CD4-positive, alpha-beta memory T cell (primary cell): ENCODE results near the gene FOXN3. TPM values are rescaled to one million over a fixed set of nuclear protein-coding genes. Genes with fewer than 3 reads are reported as not detected.
A peak's percentile ranks its signal among the peaks of the same experiment; 100 is the strongest.

Experiments
- CTCF ChIA-PET: fragments of 350-600 bp; sonication (Branson Sonifier 250); formaldehyde crosslinking; loops from one replicate; lab custom pipeline; 2021; ENCODE audit warnings: inconsistent platforms; ENCODE audit not compliant: partially characterized antibody; lab: Charles Lee
- POLR2A ChIA-PET: fragments of 350-600 bp; sonication (Branson Sonifier 250); formaldehyde crosslinking; loops from one replicate; lab custom pipeline; 2021; ENCODE audit not compliant: partially characterized antibody; lab: Charles Lee
- DNase-seq, 5 donors: peaks; one replicate each; pipeline versions ENCODE4 v3.0.0 to v3.0.0-alpha.2; 2020 to 2022; ENCODE audit warnings: mixed read lengths in 1 of 5
- H3K27ac ChIP-seq: one replicate; pipeline ENCODE4 v1.7.0; 2013; ENCODE audit warnings: low read depth, low read length
- H3K27me3 ChIP-seq: 2 replicates; pipeline ENCODE4 v1.7.0; 2013; ENCODE audit warnings: mild to moderate bottlenecking, low read length, moderate library complexity; ENCODE audit not compliant: insufficient read depth
- H3K36me3 ChIP-seq: 2 replicates; pipeline ENCODE4 v1.7.0; 2013; ENCODE audit warnings: mild to moderate bottlenecking, low read length, moderate library complexity; ENCODE audit not compliant: insufficient read depth
- H3K4me1 ChIP-seq: 2 replicates; pipeline ENCODE4 v1.7.0; 2013; ENCODE audit warnings: mild to moderate bottlenecking, low read length, moderate library complexity; ENCODE audit not compliant: insufficient read depth
- H3K4me3 ChIP-seq, 2 donors: one replicate each; pipeline ENCODE4 v1.7.0; 2013; ENCODE audit warnings: low read length in 2 of 2, mild to moderate bottlenecking in 1 of 2
- H3K9me3 ChIP-seq, 2 donors: one replicate each; pipeline ENCODE4 v1.7.0; 2013; ENCODE audit warnings: low read length in 2 of 2, control low read depth in 1 of 2; ENCODE audit not compliant: control insufficient read depth in 1 of 2
- H3K27ac Mint-ChIP-seq, 7 donors: one replicate each; pipeline ENCODE4 v1.8.0; 2020 to 2021; ENCODE audit warnings: mixed read lengths in 7 of 7, mild to moderate bottlenecking in 6 of 7, inconsistent platforms in 3 of 7, moderate library complexity in 3 of 7
- H3K27me3 Mint-ChIP-seq, 2 donors: one replicate each; pipeline ENCODE4 v1.8.0; 2020 to 2021; ENCODE audit warnings: mixed read lengths in 2 of 2
- H3K36me3 Mint-ChIP-seq, 2 donors: one replicate each; pipeline ENCODE4 v1.8.0; 2020 to 2021; ENCODE audit warnings: mixed read lengths in 2 of 2, inconsistent platforms in 1 of 2, mild to moderate bottlenecking in 1 of 2
- H3K4me1 Mint-ChIP-seq, 4 donors: one replicate each; pipeline ENCODE4 v1.8.0; 2020 to 2021; ENCODE audit warnings: mixed read lengths in 4 of 4, mild to moderate bottlenecking in 1 of 4
- H3K4me3 Mint-ChIP-seq, 8 donors: one replicate each; pipeline ENCODE4 v1.8.0; 2020 to 2021; ENCODE audit warnings: mixed read lengths in 8 of 8, mild to moderate bottlenecking in 7 of 8, moderate library complexity in 6 of 8, inconsistent platforms in 3 of 8
- H3K9me3 Mint-ChIP-seq, 8 donors: one replicate each; pipeline ENCODE4 v1.8.0; 2020 to 2021; ENCODE audit warnings: mixed read lengths in 8 of 8, mild to moderate bottlenecking in 5 of 8, inconsistent platforms in 3 of 8, moderate library complexity in 1 of 8
- intact Hi-C: fragments of 100-400 bp; cut with micrococcal nuclease; formaldehyde crosslinking; loops from one replicate; pipeline ENCODE4 v1.15.1; 2023
- polyA plus RNA-seq, 2 donors: library from polyadenylated mRNA; unstranded; fragments of 300-500 nt; fragmentation: Illumina TruSeq; gene quantifications; one replicate each; pipeline ENCODE4 v1.2.3, GENCODE V29; 2021
- total RNA-seq, 2 experiments: library from RNA; stranded (reverse); gene quantifications; one replicate each; pipeline ENCODE4 v1.2.3, GENCODE V29; 2021

The FOXN3 gene
- total and polyA plus RNA-seq, 4 experiments from 2014 or later, result 92.6 to 111 (median 106) TPM

- H3K4me3 ChIP-seq, result no peak overlapping the region
- Mint-ChIP-seq H3K4me1 (peaks cover 39 to 64% (median 51%) of the 10 kb centered on the region in 4 donors), H3K9me3 (peaks cover 0 to 2% (median 0%) of the 10 kb centered on the region in 8 donors), H3K27ac (no peak overlapping the region), H3K4me3 (peak overlapping the region in 1 of 8 donors; percentile 13), H3K36me3 (peaks cover 12 to 20% of the 10 kb centered on the region in 2 donors), H3K27me3 (no peaks in the 10 kb centered on the region)
- H3K9me3 ChIP-seq, result no peaks in the 10 kb centered on the region
- DNase-seq, result no peak
- ChIA-PET POLR2A (no interaction called here), CTCF (no interaction called here)
- H3K4me1 ChIP-seq, result peaks cover 7% of the 10 kb centered on the region
- no peaks in the 10 kb centered on the region for H3K27me3 ChIP-seq
- no peaks in the 10 kb centered on the region for H3K36me3 ChIP-seq
- intact Hi-C loops, result no loop called here
- H3K27ac ChIP-seq, result no peak overlapping the region
These were observed 169.4 kb downstream of the FOXN3 start for GRCh38 chr14:89247457-89248122.

- Mint-ChIP-seq H3K27me3 (no peaks in the 10 kb centered on the region), H3K4me1 (peaks cover 45 to 71% (median 57%) of the 10 kb centered on the region in 4 donors), H3K36me3 (peaks cover 13 to 16% of the 10 kb centered on the region in 2 donors), H3K9me3 (peaks cover 0 to 2% (median 0%) of the 10 kb centered on the region in 8 donors), H3K27ac (no peak overlapping the region), H3K4me3 (no peak overlapping the region)
- no peak for DNase-seq
- H3K4me3 ChIP-seq, result no peak overlapping the region
- POLR2A ChIA-PET, result no interaction called here
- no peaks in the 10 kb centered on the region for H3K27me3 ChIP-seq
- CTCF ChIA-PET, result no interaction called here
- H3K36me3 ChIP-seq, result no peaks in the 10 kb centered on the region
- H3K9me3 ChIP-seq, result no peaks in the 10 kb centered on the region
- peaks cover 13% of the 10 kb centered on the region for H3K4me1 ChIP-seq
- intact Hi-C loops, result no loop called here
- H3K27ac ChIP-seq, result no peak overlapping the region
These were observed 170.7 kb downstream of the FOXN3 start for GRCh38 chr14:89246290-89246689.

- Histone ChIP-seq H3K4me3 (no peak overlapping the region), H3K36me3 (no peaks in the 10 kb centered on the region), H3K4me1 (peaks cover 18% of the 10 kb centered on the region), H3K27me3 (no peaks in the 10 kb centered on the region), H3K27ac (no peak overlapping the region), H3K9me3 (no peaks in the 10 kb centered on the region)
- Mint-ChIP-seq H3K27ac (no peak overlapping the region), H3K9me3 (no peaks in the 10 kb centered on the region), H3K4me3 (no peak overlapping the region), H3K36me3 (peaks cover 11% of the 10 kb centered on the region in 2 donors), H3K27me3 (no peaks in the 10 kb centered on the region), H3K4me1 (peaks cover 46 to 71% (median 58%) of the 10 kb centered on the region in 4 donors)
- ChIA-PET CTCF (no interaction called here), POLR2A (no interaction called here)
- DNase-seq, result no peak
- intact Hi-C loops, result no loop called here
These were observed 171.2 kb downstream of the FOXN3 start for GRCh38 chr14:89245802-89246201.

- Mint-ChIP-seq H3K27ac (peak overlapping the region in 2 of 7 donors; percentile 15 to 71), H3K4me1 (peaks cover 46 to 74% (median 61%) of the 10 kb centered on the region in 4 donors), H3K27me3 (no peaks in the 10 kb centered on the region), H3K9me3 (no peaks in the 10 kb centered on the region), H3K4me3 (no peak overlapping the region), H3K36me3 (peaks cover 10 to 13% of the 10 kb centered on the region in 2 donors)
- ChIA-PET POLR2A (no interaction called here), CTCF (interaction anchor here (1.0 kb wide), 1 partner anchor 28 kb away, joined by 3 read pairs; no protein-coding TSS in a partner anchor)
- peaks cover 19% of the 10 kb centered on the region for H3K4me1 ChIP-seq
- no peak overlapping the region for H3K4me3 ChIP-seq
- intact Hi-C loops, result no loop called here
- no peak for DNase-seq
- H3K27me3 ChIP-seq, result no peaks in the 10 kb centered on the region
- no peaks in the 10 kb centered on the region for H3K36me3 ChIP-seq
- no peak overlapping the region for H3K27ac ChIP-seq
- no peaks in the 10 kb centered on the region for H3K9me3 ChIP-seq
These were observed 172.3 kb downstream of the FOXN3 start for GRCh38 chr14:89244720-89245119.

GRCh38 chr14:89243741-89244140 lies 173.3 kb downstream of the FOXN3 start:
- CTCF ChIA-PET, result interaction anchor here (1.0 to 1.4 kb wide), 3 partner anchors 15 to 66 kb away, joined by 3 read pairs; no protein-coding TSS in a partner anchor
- no peak overlapping the region for H3K27ac ChIP-seq
- POLR2A ChIA-PET, result no interaction called here
- H3K4me1 Mint-ChIP-seq, result peaks cover 45 to 77% (median 57%) of the 10 kb centered on the region in 4 donors
- no peak overlapping the region for H3K4me3 ChIP-seq
- DNase-seq, result no peak
- no peaks in the 10 kb centered on the region for H3K9me3 ChIP-seq
- intact Hi-C loops, result no loop called here
- H3K36me3 Mint-ChIP-seq, result peaks cover 12 to 17% of the 10 kb centered on the region in 2 donors
- no peaks in the 10 kb centered on the region for H3K27me3 Mint-ChIP-seq
- H3K27ac Mint-ChIP-seq, result no peak overlapping the region
- H3K4me1 ChIP-seq, result peaks cover 19% of the 10 kb centered on the region
- H3K4me3 Mint-ChIP-seq, result no peak overlapping the region
- H3K9me3 Mint-ChIP-seq, result no peaks in the 10 kb centered on the region
- H3K27me3 ChIP-seq, result no peaks in the 10 kb centered on the region
- H3K36me3 ChIP-seq, result no peaks in the 10 kb centered on the region

- Mint-ChIP-seq H3K4me1 (peaks cover 48 to 79% (median 56%) of the 10 kb centered on the region in 4 donors), H3K27ac (no peak overlapping the region), H3K27me3 (no peaks in the 10 kb centered on the region), H3K4me3 (no peak overlapping the region), H3K9me3 (no peaks in the 10 kb centered on the region), H3K36me3 (peaks cover 12 to 18% of the 10 kb centered on the region in 2 donors)
- intact Hi-C loops, result no loop called here
- no peak overlapping the region for H3K4me3 ChIP-seq
- H3K36me3 ChIP-seq, result no peaks in the 10 kb centered on the region
- POLR2A ChIA-PET, result no interaction called here
- no peaks in the 10 kb centered on the region for H3K27me3 ChIP-seq
- no peaks in the 10 kb centered on the region for H3K9me3 ChIP-seq
- CTCF ChIA-PET, result interaction anchor here (1.1 to 1.4 kb wide), 2 partner anchors 15 to 66 kb away, joined by 3 read pairs; no protein-coding TSS in a partner anchor
- no peak for DNase-seq
- H3K4me1 ChIP-seq, result peaks cover 19% of the 10 kb centered on the region
- H3K27ac ChIP-seq, result no peak overlapping the region
These were observed 173.7 kb downstream of the FOXN3 start for GRCh38 chr14:89243286-89243685.

GRCh38 chr14:89242652-89243279 lies 174.3 kb downstream of the FOXN3 start:
- Histone ChIP-seq H3K9me3 (no peaks in the 10 kb centered on the region), H3K36me3 (no peaks in the 10 kb centered on the region), H3K4me1 (peaks cover 19% of the 10 kb centered on the region), H3K4me3 (no peak overlapping the region), H3K27ac (no peak overlapping the region), H3K27me3 (no peaks in the 10 kb centered on the region)
- ChIA-PET CTCF (interaction anchor here (1.1 to 1.4 kb wide), 3 partner anchors 9 to 65 kb away, joined by 3 read pairs; no protein-coding TSS in a partner anchor), POLR2A (no interaction called here)
- Mint-ChIP-seq H3K4me3 (no peak overlapping the region), H3K27me3 (no peaks in the 10 kb centered on the region), H3K9me3 (no peaks in the 10 kb centered on the region), H3K36me3 (peaks cover 12 to 20% of the 10 kb centered on the region in 2 donors), H3K4me1 (peaks cover 43 to 80% (median 52%) of the 10 kb centered on the region in 4 donors), H3K27ac (peak overlapping the region in 3 of 7 donors; percentile 8 to 63 (median 30))
- intact Hi-C loops, result no loop called here
- DNase-seq, result no peak
